H1 (cell line): ENCODE data around the gene FCRLB. TPM values are rescaled to one million over a fixed set of nuclear protein-coding genes. Genes with fewer than 3 reads are reported as not detected.
"Not testable (repeated sequence)": the region's sequence is repeated elsewhere in the genome, so short reads cannot be mapped to it uniquely, and the experiment has no call there.

Experiments
- CTCF ChIA-PET: fragments of 300-600 bp; sonication (Branson Sonifier 250); formaldehyde crosslinking; loops from one replicate; lab custom pipeline; 2021; ENCODE audit not compliant: partially characterized antibody; lab: Charles Lee
- POLR2A ChIA-PET: fragments of 300-600 bp; sonication (Branson Sonifier 250); formaldehyde crosslinking; loops from one replicate; lab custom pipeline; 2021; ENCODE audit warnings: inconsistent platforms; ENCODE audit not compliant: partially characterized antibody; lab: Charles Lee
- DNase-seq, 2 experiments: peaks; one replicate each; pipeline versions ENCODE4 v3.0.0 to v3.0.0-alpha.2; 2010 to 2022; ENCODE audit warnings: low spot score in 2 of 2, low read depth in 1 of 2, mixed read lengths in 1 of 2
- FAIRE-seq: peaks from 2 replicates; lab custom pipeline; 2011; peaks lifted over from hg19 to GRCh38; lab: Jason Lieb, UNC
- H2AFZ ChIP-seq: 2 replicates; pipeline ENCODE4 v1.8.1; 2012; ENCODE audit warnings: low read length, inconsistent platforms
- H2AK5ac ChIP-seq: 2 replicates; pipeline ENCODE4 v1.6.1; 2013; ENCODE audit warnings: low read depth, low read length
- H2BK120ac ChIP-seq: replicated peaks from 2 replicates; pipeline ENCODE3; 2013; ENCODE audit warnings: low read depth, low read length, inconsistent platforms
- H2BK12ac ChIP-seq: 2 replicates; pipeline ENCODE4 v1.6.1; 2013; ENCODE audit warnings: low read depth, low read length
- H2BK15ac ChIP-seq: 2 replicates; pipeline ENCODE4 v1.6.1; 2013; ENCODE audit warnings: low read length
- H2BK20ac ChIP-seq: 2 replicates; pipeline ENCODE4 v1.6.1; 2013; ENCODE audit warnings: low read length
- H2BK5ac ChIP-seq: 2 replicates; pipeline ENCODE4 v1.6.1; 2013; ENCODE audit warnings: low read depth, low read length
- H3K14ac ChIP-seq: 2 replicates; pipeline ENCODE4 v1.6.1; 2013; ENCODE audit warnings: inconsistent platforms; ENCODE audit not compliant: insufficient read length
- H3K18ac ChIP-seq: 2 replicates; pipeline ENCODE4 v1.6.1; 2013; ENCODE audit warnings: low read length; ENCODE audit errors: extremely low read depth
- H3K23ac ChIP-seq: 2 replicates; pipeline ENCODE4 v1.6.1; 2013; ENCODE audit warnings: inconsistent platforms; ENCODE audit not compliant: insufficient read length
- H3K23me2 ChIP-seq: 2 replicates; pipeline ENCODE4 v1.6.1; 2013; ENCODE audit warnings: low read depth, low read length
- H3K27ac ChIP-seq: 2 replicates; pipeline ENCODE4 v1.6.1; 2011; ENCODE audit warnings: low read depth, low read length, inconsistent platforms
- H3K27me3 ChIP-seq, 4 experiments: replicated peaks in 1 of 4; 1 replicate in 1 of 4; 2 replicates in 3 of 4; pipeline versions ENCODE4 v1.6.1 to v1.8.1; 2011 to 2013; ENCODE audit warnings: low read length in 3 of 4, mild to moderate bottlenecking in 3 of 4, inconsistent platforms in 2 of 4, mixed read lengths in 2 of 4, moderate library complexity in 1 of 4; ENCODE audit not compliant: control insufficient read depth in 3 of 4, insufficient read depth in 3 of 4; ENCODE audit errors: extremely low read depth in 1 of 4
- H3K36me3 ChIP-seq, 4 experiments: 2 replicates each; pipeline versions ENCODE4 v1.6.1 to v1.8.1; 2011 to 2013; ENCODE audit warnings: mild to moderate bottlenecking in 4 of 4, low read length in 3 of 4, moderate library complexity in 2 of 4, control low read depth in 1 of 4, inconsistent platforms in 1 of 4; ENCODE audit not compliant: insufficient read depth in 4 of 4, control insufficient read depth in 2 of 4
- H3K4ac ChIP-seq: replicated peaks from 2 replicates; pipeline ENCODE3; 2013; ENCODE audit warnings: low read length, low read depth, mixed read lengths, inconsistent platforms; ENCODE audit not compliant: insufficient read length
- H3K4me1 ChIP-seq, 4 experiments: replicated peaks in 1 of 4; 1 replicate in 1 of 4; 2 replicates in 3 of 4; pipeline versions ENCODE4 v1.6.1 to v1.8.1; 2011 to 2013; ENCODE audit warnings: low read length in 3 of 4, inconsistent platforms in 2 of 4, mixed read lengths in 1 of 4; ENCODE audit not compliant: insufficient read depth in 4 of 4, control insufficient read depth in 3 of 4
- H3K4me2 ChIP-seq, 2 experiments: 2 replicates each; pipeline versions ENCODE4 v1.6.1 to v1.8.1; 2011 to 2013; ENCODE audit warnings: low read depth in 2 of 2, low read length in 2 of 2, control low read depth in 1 of 2, inconsistent platforms in 1 of 2, mild to moderate bottlenecking in 1 of 2; ENCODE audit not compliant: insufficient read depth in 1 of 2
- H3K4me3 ChIP-seq, 4 experiments: fragments of 200-600, 300-600 bp in 1 of 4; sonication (generic), shearing (Covaris generic), sonication (Bioruptor Twin) in 1 of 4; 2 replicates each; pipeline versions ENCODE4 v1.5.1 to v1.8.1; 2011 to 2016; ENCODE audit warnings: low read length in 4 of 4, low read depth in 3 of 4, control low read depth in 2 of 4, inconsistent platforms in 2 of 4, mild to moderate bottlenecking in 2 of 4, mixed read lengths in 1 of 4, moderate library complexity in 1 of 4; ENCODE audit not compliant: insufficient read depth in 2 of 4; ENCODE audit errors: extremely low read depth in 1 of 4
- H3K56ac ChIP-seq: replicated peaks from 2 replicates; pipeline ENCODE3; 2013; ENCODE audit warnings: low read depth, mild to moderate bottlenecking, mixed read lengths, low read length, inconsistent platforms; ENCODE audit not compliant: insufficient read length
- H3K79me1 ChIP-seq: 2 replicates; pipeline ENCODE4 v1.6.1; 2013; ENCODE audit warnings: low read depth, low read length, control low read depth
- H3K79me2 ChIP-seq, 2 experiments: 2 replicates each; pipeline versions ENCODE4 v1.6.1 to v1.8.1; 2012 to 2013; ENCODE audit warnings: low read length in 2 of 2, mild to moderate bottlenecking in 2 of 2, inconsistent platforms in 1 of 2; ENCODE audit not compliant: insufficient read depth in 2 of 2, control insufficient read depth in 1 of 2
- H3K9ac ChIP-seq, 4 experiments: replicated peaks in 1 of 4; 1 replicate in 1 of 4; 2 replicates in 3 of 4; pipeline versions ENCODE4 v1.6.1 to v1.8.1; 2011 to 2013; ENCODE audit warnings: low read depth in 3 of 4, low read length in 3 of 4, control low read depth in 2 of 4, mild to moderate bottlenecking in 2 of 4, moderate library complexity in 2 of 4, inconsistent platforms in 1 of 4; ENCODE audit errors: extremely low read depth in 1 of 4
- H3K9me3 ChIP-seq, 2 experiments: 2 replicates each; pipeline versions ENCODE4 v1.6.1 to v1.8.1; 2012 to 2013; ENCODE audit warnings: mild to moderate bottlenecking in 2 of 2, moderate library complexity in 2 of 2, control low read depth in 1 of 2, inconsistent platforms in 1 of 2, low read depth in 1 of 2, low read length in 1 of 2, mixed read lengths in 1 of 2; ENCODE audit not compliant: insufficient read depth in 2 of 2
- H4K20me1 ChIP-seq, 2 experiments: replicated peaks in 1 of 2; 2 replicates each; pipeline versions ENCODE3 to v1.8.1; 2011 to 2013; ENCODE audit warnings: inconsistent platforms in 2 of 2, low read length in 2 of 2, mild to moderate bottlenecking in 1 of 2; ENCODE audit not compliant: insufficient read depth in 2 of 2, control insufficient read depth in 1 of 2
- H4K5ac ChIP-seq: 2 replicates; pipeline ENCODE4 v1.6.1; 2013; ENCODE audit warnings: low read length, low read depth, mixed read lengths, inconsistent platforms; ENCODE audit not compliant: insufficient read length
- H4K8ac ChIP-seq: 2 replicates; pipeline ENCODE4 v1.8.0; 2013; ENCODE audit warnings: mild to moderate bottlenecking, moderate library complexity, low read length, inconsistent platforms; ENCODE audit not compliant: insufficient read depth; ENCODE audit errors: extremely low read depth
- H4K91ac ChIP-seq: replicated peaks from 2 replicates; pipeline ENCODE3; 2013; ENCODE audit warnings: low read length, mixed read lengths, inconsistent platforms; ENCODE audit not compliant: insufficient read length
- WGBS, 2 experiments: shearing (Covaris generic) in 1 of 2; methylation state at CpG; one replicate each; pipeline versions ENCODE4 v1.1.6 to v1.1.7; 2013 to 2015; ENCODE audit warnings: low lambda C conversion rate in 2 of 2, mixed read lengths in 2 of 2, inconsistent platforms in 1 of 2, low coverage in 1 of 2, missing lambda C conversion rate in 1 of 2; ENCODE audit not compliant: insufficient replicate concordance in 2 of 2, insufficient coverage in 1 of 2, insufficient read length in 1 of 2; ENCODE audit errors: extremely low coverage in 1 of 2, missing lambda C conversion rate in 1 of 2; 5-methylcytosine and 5-hydroxymethylcytosine counted together
- polyA plus RNA-seq, 7 experiments: library from polyadenylated mRNA; depleted of rRNA in 3 of 7; stranded (reverse) in 5 of 7; unstranded in 2 of 7; fragments of >200 nt in 5 of 7; fragments of 200-250 nt in 2 of 7; gene quantifications; 1 replicate in 5 of 7; 2 replicates in 1 of 7; 4 replicates in 1 of 7; pipeline versions ENCODE4 v1.2.1 to v1.2.3, GENCODE V29; 2011 to 2013; ENCODE audit warnings: missing spikeins in 2 of 7, mixed read lengths in 2 of 7
- total RNA-seq: library from RNA; stranded (reverse); fragmentation: NEBNext Ultra II Directional; extraction: Animal tissue kit (Norgen Biotek cat#: 25700); gene quantifications from 2 replicates; pipeline ENCODE4 v1.2.1, GENCODE V29; 2021

FCRLB gene
- total and polyA plus RNA-seq, 2 of the 8 experiments (the other 6 are each of a cell fraction or from before 2014, with no cell fraction given), result 0.14 to 0.24 TPM

DNA sequence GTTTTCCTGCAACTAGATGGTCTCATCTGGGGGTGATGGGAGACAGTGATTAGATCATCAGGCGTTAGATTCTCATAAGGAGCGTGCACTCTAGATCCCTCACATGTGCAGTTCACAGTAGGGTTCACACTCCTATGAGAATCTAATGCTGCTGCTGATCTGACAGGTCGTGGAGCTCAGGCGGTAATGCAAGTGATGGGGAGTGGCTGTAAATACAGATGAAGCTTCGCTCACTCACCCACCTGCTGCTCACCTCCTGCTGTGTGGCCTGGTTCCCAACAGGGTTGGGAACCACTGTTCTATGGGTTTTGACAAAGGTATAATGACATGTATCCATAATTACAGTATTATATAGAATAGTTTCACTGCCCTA lies 48.3 kb downstream of the FCRLB start:
- H2BK5ac ChIP-seq, H3K27me3 ChIP-seq, H2BK120ac ChIP-seq, POLR2A ChIA-PET, H3K23me2 ChIP-seq, H3K4ac ChIP-seq, H4K8ac ChIP-seq, H3K79me2 ChIP-seq, H3K18ac ChIP-seq, H3K9ac ChIP-seq, H3K14ac ChIP-seq, H3K27ac ChIP-seq, H2AFZ ChIP-seq, H3K4me2 ChIP-seq, H3K4me1 ChIP-seq, H2BK15ac ChIP-seq, H3K9me3 ChIP-seq, H3K79me1 ChIP-seq, DNase-seq, H4K91ac ChIP-seq, H2BK20ac ChIP-seq, H4K5ac ChIP-seq, H2AK5ac ChIP-seq, H3K23ac ChIP-seq, H4K20me1 ChIP-seq, H3K36me3 ChIP-seq, H3K4me3 ChIP-seq, FAIRE-seq, H3K56ac ChIP-seq, H2BK12ac ChIP-seq: not testable (repeated sequence)
- WGBS, 2 experiments, result 92% methylated on average over 5 of the region's 5 CpGs; no CpG with 5 or more reads in 1 of the 2 experiments
- CTCF ChIA-PET, result interaction anchor here (1.0 to 1.2 kb wide), 2 partner anchors 20 to 267 kb away, joined by 3 read pairs; partner anchors contain the start of gene DUSP12
